Hematopoietic multipotent progenitor cell treated with erythropoietin and hydrocortisone succinate and interleukin-3 and kit ligand, for 4 days (in vitro differentiated cells): Measurements from ENCODE around the gene MOB4.
"Not testable (repeated sequence)": the region's sequence is repeated elsewhere in the genome, so short reads cannot be mapped to it uniquely, and the experiment has no call there.

Source experiments
- DNase-seq: peaks from one replicate; pipeline ENCODE4 v3.0.0-alpha.2; 2015

Gene MOB4

GRCh38 chr2:197515315-197515738 is 539 bp upstream of the MOB4 start:
- peak; percentile 57 for DNase-seq

GRCh38 chr2:197516393-197516761 is 511 bp downstream of the MOB4 start:
- DNase-seq, result peak; percentile 35

GRCh38 chr2:197517150-197517549 is 1.3 kb downstream of the MOB4 start:
- no peak for DNase-seq

- no peak for DNase-seq
Measured at GRCh38 chr2:197538412-197538811, 22.5 kb downstream of the MOB4 start.

- no peak for DNase-seq
Measured at GRCh38 chr2:197539734-197540133, 23.9 kb downstream of the MOB4 start.

GRCh38 chr2:197543206-197543605 is 27.3 kb downstream of the MOB4 start:
- DNase-seq, result peak; percentile 68

GRCh38 chr2:197547163-197547900 is 31.5 kb downstream of the MOB4 start:
- DNase-seq, result no peak

GRCh38 chr2:197548582-197548981 is 32.7 kb downstream of the MOB4 start:
- DNase-seq, result no peak

- DNase-seq, result not testable (repeated sequence)
Measured at GRCh38 chr2:197551260-197551659, 35.4 kb downstream of the MOB4 start.

- no peak for DNase-seq
Measured at GRCh38 chr2:197555467-197555866, 39.6 kb downstream of the MOB4 start.

- DNase-seq, result peak; percentile 42
Measured at GRCh38 chr2:197556456-197556855, 40.6 kb downstream of the MOB4 start.

- no peak for DNase-seq
Measured at GRCh38 chr2:197558393-197558792, 42.5 kb downstream of the MOB4 start.

GRCh38 chr2:197559681-197560080 is 43.8 kb downstream of the MOB4 start:
- DNase-seq, result no peak

- DNase-seq, result no peak
Measured at GRCh38 chr2:197560146-197560665, 44.3 kb downstream of the MOB4 start.

- no peak for DNase-seq
Measured at GRCh38 chr2:197571627-197572271, 55.9 kb downstream of the MOB4 start.

- no peak for DNase-seq
Measured at GRCh38 chr2:197573608-197574007, 57.7 kb downstream of the MOB4 start.

- no peak for DNase-seq
Measured at GRCh38 chr2:197575987-197576386, 60.1 kb downstream of the MOB4 start.

- no peak for DNase-seq
Measured at GRCh38 chr2:197576631-197577030, 60.8 kb downstream of the MOB4 start.

- DNase-seq, result no peak
Measured at GRCh38 chr2:197577446-197577845, 61.6 kb downstream of the MOB4 start.

- DNase-seq, result not testable (repeated sequence)
Measured at GRCh38 chr2:197578294-197578693, 62.4 kb downstream of the MOB4 start.

- not testable (repeated sequence) for DNase-seq
Measured at GRCh38 chr2:197580166-197580565, 64.3 kb downstream of the MOB4 start.

GRCh38 chr2:197587255-197587654 is 71.4 kb downstream of the MOB4 start:
- not testable (repeated sequence) for DNase-seq

- DNase-seq, result no peak
Measured at GRCh38 chr2:197591339-197592072, 75.6 kb downstream of the MOB4 start.

GRCh38 chr2:197596766-197597165 is 80.9 kb downstream of the MOB4 start:
- no peak for DNase-seq
